ENCODE data around the gene HSF2BP.

DNA sequence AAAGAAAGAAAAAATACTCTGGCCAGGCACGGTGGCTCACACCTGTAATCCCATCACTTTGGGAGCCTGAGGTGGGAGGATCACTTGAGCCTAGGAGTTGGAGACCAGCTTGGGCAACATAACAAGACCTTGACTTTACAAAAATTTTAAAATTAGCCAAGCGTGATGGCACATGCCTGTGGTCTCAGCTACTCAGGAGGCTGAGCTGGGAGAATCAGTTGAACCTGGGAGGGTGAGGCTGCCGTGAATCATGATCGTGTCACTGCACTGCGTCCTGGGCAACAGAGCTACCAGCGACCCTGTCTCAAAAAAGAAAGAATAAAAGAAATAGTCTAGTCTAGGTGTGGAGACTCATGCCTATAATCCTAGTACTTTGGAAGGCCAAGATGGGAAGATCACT, 22.4 kb upstream of the HSF2BP start:
- TF ChIP-seq, protein P1, sequence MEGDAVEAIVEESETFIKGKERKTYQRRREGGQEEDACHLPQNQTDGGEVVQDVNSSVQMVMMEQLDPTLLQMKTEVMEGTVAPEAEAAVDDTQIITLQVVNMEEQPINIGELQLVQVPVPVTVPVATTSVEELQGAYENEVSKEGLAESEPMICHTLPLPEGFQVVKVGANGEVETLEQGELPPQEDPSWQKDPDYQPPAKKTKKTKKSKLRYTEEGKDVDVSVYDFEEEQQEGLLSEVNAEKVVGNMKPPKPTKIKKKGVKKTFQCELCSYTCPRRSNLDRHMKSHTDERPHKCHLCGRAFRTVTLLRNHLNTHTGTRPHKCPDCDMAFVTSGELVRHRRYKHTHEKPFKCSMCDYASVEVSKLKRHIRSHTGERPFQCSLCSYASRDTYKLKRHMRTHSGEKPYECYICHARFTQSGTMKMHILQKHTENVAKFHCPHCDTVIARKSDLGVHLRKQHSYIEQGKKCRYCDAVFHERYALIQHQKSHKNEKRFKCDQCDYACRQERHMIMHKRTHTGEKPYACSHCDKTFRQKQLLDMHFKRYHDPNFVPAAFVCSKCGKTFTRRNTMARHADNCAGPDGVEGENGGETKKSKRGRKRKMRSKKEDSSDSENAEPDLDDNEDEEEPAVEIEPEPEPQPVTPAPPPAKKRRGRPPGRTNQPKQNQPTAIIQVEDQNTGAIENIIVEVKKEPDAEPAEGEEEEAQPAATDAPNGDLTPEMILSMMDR (IDR thresholded peaks at IDR 0.05), result no peak
- TF ChIP-seq POLR2A (IDR thresholded peaks at IDR 0.05), result no peak
- no peak for TF ChIP-seq EP300 (IDR thresholded peaks at IDR 0.05)

Measured in upper lobe of left lung (tissue), 4 donors.